Stimulated activated CD4-positive, alpha-beta T cell treated with anti-CD3 and anti-CD28 coated beads, Interleukin-1b, Interleukin-23, amount 100 ng/mL, for 1 hour (primary cell): Measurements from ENCODE around the gene EGFLAM.
"Not testable (repeated sequence)": the region's sequence is repeated elsewhere in the genome, so short reads cannot be mapped to it uniquely, and the experiment has no call there.

Experiments used
- DNase-seq, 2 donors: peaks; one replicate each; pipeline ENCODE4 v3.0.0-alpha.2; 2020; ENCODE audit warnings: low read depth in 2 of 2

EGFLAM gene

DNA sequence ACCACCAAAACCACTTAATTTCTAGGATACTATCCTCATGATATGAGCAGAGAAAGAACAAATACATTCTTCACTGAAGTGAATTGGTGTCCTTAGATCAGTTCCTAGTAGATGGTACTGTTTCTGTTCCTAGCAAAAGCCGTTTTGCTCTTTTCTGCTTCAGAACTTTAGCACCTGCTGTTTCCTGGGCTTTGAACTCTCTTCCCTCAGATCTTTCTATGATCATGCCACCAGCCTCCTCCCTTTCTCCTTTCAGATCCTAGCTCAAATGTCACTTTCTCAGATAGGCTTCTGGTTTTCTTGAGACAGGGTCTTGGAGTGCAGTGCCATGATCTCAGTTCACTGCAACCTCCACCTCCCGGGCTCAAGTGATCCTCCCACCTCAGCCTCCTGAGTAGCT is 118.0 kb downstream of the EGFLAM start:
- DNase-seq: no peak

DNA sequence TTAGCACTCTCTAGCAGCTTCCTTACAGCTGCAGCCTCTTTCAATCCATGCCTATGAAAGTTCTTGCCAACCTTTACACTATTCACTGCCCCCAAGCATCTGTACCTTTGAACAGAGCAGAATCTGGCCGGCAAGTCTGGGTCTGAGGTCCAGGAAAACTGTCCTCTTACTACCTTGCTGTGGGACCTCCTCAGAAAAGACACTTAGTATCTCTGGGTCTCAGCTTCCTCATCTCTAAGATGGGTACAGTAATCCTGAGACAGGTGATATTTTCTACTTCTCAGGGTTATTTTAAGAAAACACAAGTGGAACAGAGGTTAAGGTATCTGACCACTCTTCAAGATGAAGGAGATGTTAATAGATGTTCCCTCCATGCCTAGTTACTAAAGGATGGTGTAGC is 120.2 kb downstream of the EGFLAM start:
- DNase-seq: no peak

DNA sequence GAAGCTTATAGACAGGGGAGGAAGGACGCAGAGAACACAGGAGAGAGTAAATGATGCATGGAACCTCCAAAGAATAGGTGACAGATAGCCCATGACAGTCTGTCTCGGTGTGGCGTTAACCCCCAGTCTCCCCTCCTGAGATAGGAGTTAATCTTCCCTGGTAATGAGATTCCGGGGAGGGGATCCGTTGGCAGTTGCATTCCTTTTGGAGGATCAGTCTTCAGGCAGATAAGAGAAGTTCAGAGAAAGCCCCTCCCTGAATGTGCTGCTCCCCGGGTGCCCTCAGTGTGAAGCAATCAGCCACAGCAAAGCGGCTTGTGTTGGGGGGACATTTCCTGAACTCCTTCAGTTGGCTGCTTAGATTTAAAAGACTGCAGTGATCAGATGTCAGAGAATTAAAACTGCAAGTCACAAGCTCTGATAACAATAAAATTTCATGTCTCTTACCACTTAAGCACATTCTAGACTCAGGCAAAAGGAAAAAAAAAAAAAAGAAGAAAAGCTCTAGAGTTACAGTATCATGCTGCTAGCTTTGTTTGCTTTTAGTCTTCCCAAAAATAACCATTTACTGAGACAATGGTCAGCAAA is 121.1 kb downstream of the EGFLAM start:
- DNase-seq: no peak

DNA sequence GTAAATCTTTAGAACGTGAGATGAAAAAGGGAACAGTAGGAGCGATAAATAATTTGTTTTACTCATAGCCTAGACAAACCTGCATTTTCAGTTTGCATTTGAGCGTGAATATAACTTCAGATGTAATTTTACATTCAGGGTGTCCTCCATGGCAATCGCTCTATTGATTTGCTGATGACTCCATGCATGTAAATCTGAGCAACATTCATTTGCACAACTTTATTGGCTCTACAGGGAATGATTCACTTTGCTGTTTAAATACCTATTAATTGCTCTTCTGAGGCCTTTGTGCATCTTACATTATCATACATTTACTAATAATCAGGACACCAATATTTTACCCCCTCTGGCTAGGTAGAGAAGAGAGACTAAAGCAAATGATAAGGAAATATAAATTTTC is 122.2 kb downstream of the EGFLAM start:
- no peak for DNase-seq

DNA sequence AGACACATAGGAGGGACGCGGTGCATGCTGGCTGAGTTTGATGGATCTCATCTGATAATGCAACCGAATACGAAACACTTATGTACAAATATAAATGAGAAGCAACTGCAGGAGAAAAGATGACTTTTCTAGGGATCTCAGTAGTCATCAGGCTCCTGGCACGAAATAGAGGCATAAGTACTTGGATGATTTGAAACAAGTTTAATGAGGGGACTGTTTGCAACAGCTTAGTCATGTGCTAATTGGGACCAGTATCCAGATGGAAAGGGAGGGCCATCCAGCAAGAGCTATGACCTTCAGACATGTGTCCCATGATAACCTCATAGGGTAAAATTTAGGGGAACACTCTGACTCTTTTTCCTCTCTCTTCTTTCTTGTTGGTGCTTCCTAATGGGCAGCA is 123.0 kb downstream of the EGFLAM start:
- DNase-seq: no peak

DNA sequence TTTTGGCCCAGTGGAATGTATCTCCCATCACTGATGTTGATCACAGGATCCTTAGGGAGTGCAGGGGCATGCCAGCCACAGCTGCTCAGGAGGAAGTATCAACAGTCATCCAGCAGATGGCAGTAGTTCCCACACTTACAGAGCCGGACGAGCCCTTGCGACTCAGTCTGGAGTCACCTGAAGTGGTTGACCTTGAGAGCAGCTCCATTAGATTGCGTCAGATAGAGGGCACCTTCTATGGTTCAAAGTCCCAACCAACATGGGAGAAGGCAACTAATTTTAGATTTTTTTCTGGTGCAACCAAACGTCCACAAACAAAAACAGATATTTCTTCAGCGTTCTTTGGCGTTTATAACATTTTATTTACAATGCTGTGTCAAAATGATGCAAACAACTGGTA is 124.5 kb downstream of the EGFLAM start:
- DNase-seq: peak in 1 of 2 donors; percentile 9

DNA sequence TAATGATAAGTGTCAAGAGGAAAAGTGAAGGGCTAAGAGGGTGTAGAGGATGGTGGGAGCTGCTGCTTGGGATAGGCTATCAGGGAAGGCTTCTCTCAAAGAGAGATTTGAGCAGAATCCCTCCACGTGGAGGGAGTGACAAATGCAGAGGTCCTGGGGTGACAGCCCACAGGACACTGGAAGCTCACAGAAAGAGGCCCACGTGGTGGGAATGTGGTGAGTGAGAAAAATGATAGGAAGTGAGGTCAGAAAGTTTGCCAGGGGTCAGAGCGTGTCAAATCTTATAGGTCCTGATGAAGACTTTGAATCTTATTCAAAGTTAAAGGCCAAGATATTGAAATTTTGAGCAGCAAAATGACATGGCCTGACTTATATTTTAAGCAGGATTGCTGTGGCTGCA is 125.3 kb downstream of the EGFLAM start:
- DNase-seq: no peak

DNA sequence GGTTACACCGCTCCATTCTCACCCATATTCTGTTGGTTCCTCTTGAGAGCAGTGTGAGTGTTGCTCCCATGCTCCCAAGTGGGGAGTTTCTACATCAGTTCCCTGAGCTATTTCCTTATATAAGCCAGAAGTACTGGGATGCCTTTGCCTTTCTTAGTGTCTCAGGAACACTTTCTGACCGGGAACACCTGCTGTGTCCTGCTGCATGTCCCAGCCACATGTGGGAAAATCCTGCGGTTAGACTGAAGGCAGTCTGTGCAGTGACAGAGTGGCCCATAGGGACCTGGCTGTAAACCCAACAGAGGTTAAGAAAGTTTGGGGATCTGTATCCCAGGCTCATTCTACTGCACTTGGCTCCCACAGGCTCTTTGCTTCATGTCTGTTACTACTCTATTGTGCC is 126.0 kb downstream of the EGFLAM start:
- DNase-seq: no peak

DNA sequence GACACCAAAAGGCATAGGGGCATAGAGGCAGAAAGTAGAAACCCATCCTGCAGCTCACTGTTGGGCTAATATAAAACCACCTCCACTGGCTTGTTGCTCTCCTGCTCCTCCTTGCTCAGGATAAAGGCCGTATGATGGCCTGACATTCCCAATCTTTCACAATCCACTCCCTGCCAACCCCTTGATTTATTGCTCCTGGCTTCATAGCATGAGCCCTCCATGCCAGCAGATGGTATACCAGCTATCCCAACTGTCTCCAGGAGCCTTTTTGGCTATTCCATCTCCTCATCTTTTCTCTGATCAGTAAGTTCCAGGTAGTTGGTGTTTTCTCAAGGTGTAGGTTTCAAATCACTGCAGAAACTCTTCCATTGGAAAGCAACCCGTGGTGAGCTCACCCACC is 128.8 kb downstream of the EGFLAM start:
- no peak for DNase-seq

DNA sequence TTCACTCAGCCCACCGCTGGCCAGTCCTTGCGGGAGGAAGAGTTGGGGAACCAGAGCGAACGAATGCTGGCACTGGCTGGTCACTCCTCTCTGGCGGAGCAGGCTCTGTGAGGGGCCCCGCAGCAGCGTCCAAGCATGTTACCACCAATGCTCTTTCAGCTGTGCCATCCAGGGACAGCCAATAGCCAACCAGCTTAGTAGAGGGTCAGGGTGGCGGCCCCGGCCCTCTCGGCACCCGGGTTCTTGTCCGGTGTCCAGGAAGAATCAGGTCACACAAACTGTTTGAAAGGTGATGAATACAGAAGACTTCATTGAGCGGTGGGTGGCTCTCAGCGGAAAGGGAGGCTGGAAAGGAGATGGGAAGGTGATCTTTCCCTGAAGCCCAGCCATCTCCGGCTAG is 135.3 kb downstream of the EGFLAM start:
- DNase-seq: no peak

DNA sequence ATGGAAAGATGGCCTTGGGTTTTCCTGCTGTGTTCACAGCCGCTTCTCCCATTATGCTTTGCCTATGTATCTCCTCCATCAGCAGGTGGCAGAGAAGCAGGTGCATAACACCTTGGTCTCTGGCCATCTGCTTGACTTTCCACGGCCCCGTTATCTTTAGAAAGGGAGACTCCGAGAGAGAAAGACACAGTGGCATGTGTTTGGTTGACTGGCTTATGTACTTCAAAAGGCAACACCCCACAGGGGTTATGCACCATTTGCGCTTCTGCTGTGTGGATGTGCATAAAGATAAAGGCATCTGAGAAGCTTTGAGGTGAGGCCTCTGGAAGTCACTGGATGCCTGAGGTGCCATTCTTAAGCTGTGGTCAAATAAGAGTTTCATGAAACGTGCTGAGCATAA is 138.4 kb downstream of the EGFLAM start:
- DNase-seq: no peak

DNA sequence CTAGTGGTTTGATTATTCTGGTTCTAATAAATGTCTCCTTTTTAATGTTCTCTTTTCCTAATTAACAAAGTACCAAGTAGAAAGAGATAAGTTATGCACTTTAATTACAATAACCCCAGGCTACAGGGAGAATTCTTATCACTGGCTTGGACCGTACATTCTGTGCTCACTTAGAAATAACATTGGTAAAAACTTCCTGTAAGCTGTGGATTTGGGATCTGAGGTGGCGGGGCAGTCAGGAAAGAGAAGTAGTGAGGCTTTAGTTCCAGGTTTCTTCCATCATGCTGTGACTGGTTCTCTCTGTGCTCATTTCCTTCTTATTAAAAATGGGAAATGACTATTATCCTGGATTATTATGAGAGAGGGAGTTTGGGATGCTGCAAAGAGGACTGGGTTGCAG is 142.0 kb downstream of the EGFLAM start:
- DNase-seq: no peak

DNA sequence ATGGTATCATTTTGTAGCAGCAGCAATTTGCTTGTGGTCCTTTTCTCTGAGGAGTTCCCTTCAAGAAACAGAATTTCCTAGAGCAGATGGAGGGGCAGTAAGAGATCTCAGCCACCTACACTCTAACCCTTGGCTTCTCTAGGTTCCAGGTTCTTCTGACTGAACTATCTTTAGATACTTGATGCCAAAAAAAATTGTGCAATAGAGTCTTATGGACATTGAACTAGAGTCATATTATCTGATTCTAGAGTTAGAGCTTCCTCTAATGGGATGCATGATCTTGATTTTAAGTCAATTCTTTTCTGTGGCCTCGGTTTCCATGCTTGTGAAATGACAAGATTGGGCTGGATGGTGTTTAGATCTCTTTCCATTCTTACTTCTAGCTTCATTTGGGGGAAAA is 142.8 kb downstream of the EGFLAM start:
- DNase-seq: no peak

DNA sequence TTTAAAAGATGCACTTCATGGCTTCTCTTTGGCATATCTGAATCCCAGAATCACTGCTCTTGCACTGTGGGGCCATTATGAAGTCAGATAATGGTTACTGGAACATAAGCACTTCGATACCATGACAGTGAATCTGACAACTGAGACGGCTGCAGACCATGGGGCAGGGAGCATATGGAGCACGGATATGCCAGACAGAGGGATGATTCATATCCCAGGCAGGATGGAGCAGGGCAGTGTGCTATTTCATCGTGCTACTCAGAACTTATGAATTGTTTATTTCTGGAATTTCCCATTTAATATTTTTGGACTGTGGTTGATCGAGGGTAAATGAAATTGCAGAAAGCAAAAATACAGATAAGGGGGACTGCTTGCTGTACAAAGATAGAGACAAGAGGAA is 145.0 kb downstream of the EGFLAM start:
- DNase-seq: no peak

DNA sequence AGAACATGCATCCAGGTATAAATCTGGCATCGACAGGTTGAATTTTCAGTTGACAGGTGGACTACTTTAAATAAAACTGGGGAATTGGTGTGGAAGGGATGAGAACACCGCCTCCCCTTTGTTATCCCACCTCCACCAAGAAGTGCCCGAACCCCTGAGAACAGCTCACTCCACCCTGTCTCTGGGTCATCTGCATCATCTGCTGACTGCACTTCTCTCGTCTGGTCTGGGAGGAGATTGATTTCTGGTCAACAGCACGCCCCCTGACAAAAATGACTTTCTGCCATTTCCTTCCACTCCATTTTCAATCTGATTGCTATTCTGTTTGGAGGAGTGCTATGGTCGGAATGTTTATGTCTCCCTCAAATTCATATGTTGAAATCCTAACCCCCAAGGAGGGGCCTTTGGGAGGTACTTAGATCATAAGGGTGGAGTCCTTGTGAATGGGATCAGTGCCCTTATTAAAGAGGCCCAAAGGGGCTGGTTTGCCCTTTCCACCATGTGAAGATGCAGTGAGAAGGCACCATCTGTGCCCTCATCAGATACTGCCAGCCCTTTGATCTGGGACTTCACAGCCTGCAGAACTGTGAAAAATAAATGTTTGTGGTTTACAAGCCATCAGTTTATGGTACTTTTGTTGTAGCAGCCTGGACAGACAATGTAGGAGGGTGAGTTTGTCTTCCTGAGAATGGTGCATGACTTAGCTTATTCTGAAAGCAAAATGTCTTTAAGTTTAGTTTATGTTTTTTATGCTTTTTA is 145.7 kb downstream of the EGFLAM start:
- DNase-seq: no peak

DNA sequence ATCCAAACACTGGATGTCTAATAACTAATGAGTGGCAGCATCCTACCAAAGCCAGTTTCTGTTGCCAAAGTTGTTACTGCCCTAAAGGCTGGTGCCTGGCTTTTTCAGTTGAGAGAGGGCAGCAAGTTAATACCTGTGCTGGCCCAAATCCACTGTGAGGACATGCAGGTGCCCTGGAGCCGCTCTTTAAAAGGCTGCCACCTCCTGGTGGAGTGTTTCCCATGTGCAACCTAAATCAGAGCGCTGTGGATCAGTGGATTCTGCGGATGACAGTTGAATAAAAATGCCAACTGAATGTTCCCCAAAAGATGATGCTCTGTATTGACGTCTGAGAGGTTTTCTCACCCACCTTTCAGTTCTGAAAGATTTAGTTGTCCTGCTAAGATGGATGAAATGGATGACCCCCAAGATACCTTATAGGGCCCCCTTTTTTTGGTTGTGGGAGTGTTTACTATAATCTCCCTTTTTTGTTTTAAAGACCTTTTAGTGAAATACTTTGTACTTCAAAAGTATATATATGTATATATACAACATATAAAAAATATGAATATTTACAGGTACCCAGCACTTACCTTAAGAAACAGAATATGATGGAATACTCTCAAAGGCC is 146.4 kb downstream of the EGFLAM start:
- DNase-seq: no peak

DNA sequence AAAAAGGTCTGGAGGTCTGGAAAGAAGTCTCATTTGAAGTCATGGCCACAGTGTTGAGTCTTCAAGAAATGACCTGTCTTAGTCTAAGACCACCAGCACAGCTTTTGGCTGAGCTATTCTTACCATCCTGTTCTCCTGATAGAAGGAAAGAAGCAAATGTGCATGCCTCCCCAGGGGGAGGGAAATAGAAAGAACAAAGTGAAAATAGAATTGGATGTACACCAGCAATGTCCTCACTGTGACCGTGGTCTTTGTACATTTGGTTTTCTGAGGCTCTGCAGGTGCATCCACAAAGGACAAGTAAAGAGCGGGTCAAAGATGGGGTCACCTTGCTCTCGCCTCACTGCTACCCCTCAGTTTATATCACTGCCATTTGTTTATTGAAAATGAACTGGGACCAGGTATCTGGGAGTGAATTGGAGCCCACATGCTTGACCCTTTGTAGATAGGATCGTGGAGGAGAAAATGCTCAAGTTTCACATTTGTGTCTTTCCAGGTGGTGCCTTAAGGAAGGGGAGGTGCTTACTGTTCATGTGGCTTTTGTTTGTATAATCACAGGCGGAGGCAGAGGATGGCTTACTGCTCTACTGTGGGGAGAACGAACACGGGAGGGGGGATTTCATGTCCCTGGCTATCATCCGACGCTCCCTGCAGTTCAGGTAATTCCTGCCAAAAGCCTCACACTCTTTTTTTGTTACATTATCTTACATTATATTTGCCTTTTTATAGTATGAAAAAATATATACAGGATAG is 150.3 kb downstream of the EGFLAM start:
- DNase-seq: no peak

DNA sequence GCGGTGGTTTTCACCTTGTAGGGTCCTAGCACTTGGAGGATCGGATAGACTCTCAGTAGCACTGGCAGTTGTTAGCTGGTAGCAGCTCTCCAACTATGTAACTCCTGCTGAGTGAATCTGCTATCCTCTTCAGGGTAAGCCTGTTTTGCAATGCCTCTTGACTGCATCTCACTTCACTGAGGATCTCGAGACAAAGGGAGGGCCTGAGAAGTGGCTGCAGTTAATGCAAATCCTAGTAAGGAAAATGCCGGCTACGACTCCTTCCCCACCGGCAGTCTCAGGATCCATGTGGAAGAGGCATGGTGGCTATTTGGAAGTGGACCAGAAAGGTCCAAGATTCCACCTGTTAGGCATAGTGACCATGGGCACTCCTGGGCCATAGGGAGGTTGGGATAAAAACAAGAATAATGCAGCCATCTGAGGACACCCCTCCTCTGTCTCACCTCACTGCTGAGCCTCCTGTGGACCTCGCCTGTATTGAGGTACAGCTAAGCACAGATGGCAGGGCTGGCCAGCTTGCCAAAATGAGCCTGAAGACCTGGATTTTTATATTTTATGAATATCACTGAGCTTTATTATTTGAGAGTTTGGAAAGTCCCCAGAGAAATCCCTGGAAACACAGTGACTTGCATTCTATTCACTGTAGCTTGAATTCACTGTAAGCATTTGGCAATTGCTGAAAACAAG is 152.1 kb downstream of the EGFLAM start:
- no peak for DNase-seq

DNA sequence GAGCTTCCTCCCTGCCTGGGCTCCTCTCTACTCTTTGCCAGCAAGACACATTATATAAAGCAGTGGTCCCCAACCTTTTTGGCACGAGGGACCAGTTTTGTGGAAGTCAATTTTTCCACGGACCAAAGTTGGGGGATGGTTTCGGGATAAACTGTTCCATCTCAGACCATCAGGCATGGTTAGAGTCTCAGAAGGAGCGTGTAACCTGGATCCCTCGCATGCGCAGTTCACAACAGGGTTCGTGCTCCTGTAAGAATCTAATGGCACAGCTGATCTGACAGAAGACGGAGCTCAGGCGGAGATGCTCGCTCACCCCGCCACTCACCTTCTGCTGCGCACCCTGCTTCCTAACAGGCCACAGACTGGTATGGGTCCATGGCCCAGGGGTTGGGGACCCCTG is 155.3 kb downstream of the EGFLAM start:
- DNase-seq: no peak

DNA sequence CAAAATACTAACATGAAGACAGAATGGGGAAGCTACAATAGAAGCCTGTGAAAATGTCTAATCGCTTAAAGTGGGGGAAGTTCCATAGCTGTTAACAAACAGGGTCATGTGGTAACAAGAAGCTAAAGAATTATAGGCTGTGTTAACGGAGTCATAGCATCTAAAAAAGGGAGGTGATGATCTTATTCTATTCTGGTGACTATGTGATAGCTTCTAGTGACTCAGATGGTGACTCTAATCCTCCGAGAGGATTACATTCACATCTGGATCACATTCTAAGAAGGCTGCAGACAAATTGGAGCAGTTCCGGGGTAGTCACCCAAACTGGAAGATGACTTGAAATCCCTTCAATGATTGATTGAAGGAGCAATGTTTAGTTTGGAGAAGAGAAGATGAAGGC is 156.0 kb downstream of the EGFLAM start:
- no peak for DNase-seq

DNA sequence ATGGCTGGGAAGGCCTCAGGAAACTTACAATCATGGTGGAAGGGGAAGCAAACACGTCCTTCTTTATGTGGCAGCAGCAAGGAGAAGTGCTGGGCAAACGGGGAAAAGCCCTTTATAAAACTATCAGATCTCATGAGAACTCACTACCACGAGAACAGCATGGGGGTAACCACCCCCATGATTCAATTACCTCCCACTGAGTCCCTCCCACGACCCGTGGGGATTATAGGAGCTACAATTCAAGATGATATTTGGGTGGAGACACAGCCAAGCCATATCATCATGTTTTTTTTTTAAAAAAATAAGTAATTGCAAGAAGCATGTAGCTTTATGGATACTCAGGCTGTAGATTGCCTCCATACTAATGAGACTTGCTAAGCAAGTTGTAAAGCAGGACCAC is 157.4 kb downstream of the EGFLAM start:
- DNase-seq: not testable (repeated sequence)

DNA sequence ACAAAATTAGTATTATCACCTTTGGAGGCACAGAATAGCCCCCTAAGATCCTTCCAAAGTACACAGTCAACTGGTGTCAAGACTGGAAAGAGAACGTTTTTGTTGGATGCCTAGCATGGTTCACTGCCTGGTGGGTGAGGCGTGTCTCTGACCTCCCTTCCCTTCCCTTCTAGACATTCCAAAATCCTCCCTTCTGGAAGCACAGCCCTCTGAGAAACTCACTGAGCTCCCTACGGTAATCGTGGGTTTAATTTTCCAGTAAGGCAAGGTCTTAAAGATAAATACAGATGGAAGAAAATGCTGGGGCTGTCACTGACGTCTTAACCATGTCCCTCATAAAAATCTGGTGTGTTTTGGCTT is 159.3 kb downstream of the EGFLAM start:
- no peak for DNase-seq
